ENCODE measurements around the gene TANC2. TPM values are rescaled to one million over a fixed set of nuclear protein-coding genes. Genes with fewer than 3 reads are reported as not detected.

TANC2 gene
- total RNA-seq, 1 experiment from 2014 or later: 53.2 TPM

- no peak for TF ChIP-seq REST (IDR thresholded peaks at IDR 0.05; ENCODE audit: low read depth)
- TF ChIP-seq YY1 (IDR thresholded peaks at IDR 0.05; ENCODE audit: extremely low read depth, insufficient replicate concordance, low read depth, low read length): no peak
- no peak for TF ChIP-seq SIN3A (IDR thresholded peaks at IDR 0.05; ENCODE audit: low read depth)
Observed at GRCh38 chr17:62925267-62925836, 40.7 kb upstream of the TANC2 start (continued).

DNA sequence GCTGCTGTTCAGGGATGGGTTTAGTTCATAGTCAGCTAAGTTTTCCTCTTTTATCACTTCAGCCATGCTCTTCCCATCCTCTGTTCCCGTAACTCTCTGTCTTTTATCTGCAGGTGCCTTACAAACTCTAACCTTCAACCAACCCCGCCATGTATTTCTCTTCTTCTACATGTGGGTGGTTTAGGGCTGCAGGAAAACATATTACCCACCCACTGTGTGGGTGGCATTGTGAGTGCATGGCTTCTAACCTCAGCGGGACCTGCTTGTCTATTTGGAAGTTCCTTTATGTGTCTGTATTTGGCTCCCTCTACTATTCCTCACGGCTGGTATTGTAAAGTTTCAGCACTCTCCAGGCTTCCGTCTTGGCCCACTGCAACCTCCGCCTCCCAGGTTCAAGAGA, 39.0 kb upstream of the TANC2 start:
- Histone ChIP-seq H3K9me2 (ENCODE audit: insufficient read depth) (no peaks in the 10 kb centered on the region), H3K4me1 (ENCODE audit: control insufficient read depth in 1 of 2, insufficient read depth in 2 of 2, low read length in 2 of 2) (no peaks in the 10 kb centered on the region), H3K9me3 (ENCODE audit: control insufficient read depth in 1 of 2, insufficient read depth in 1 of 2, low read depth in 1 of 2, low read length in 2 of 2) (no peaks in the 10 kb centered on the region), H3K79me2 (ENCODE audit: insufficient read depth, low read length) (no peaks in the 10 kb centered on the region), H3K9ac (ENCODE audit: low read length) (no peak overlapping the region), H4K20me1 (ENCODE audit: insufficient read depth) (no peaks in the 10 kb centered on the region), H3K27me3 (ENCODE audit: insufficient read depth, low read length) (no peaks in the 10 kb centered on the region), H2AFZ (ENCODE audit: low read depth, low read length, poor library complexity, severe bottlenecking) (no peak overlapping the region), H3K4me3 (replicated peaks in 1 of 2; ENCODE audit: low read depth in 1 of 2, low read length in 2 of 2) (no peak overlapping the region), H3K27ac (ENCODE audit: low read depth, low read length) (no peak overlapping the region), H3K36me3 (ENCODE audit: control insufficient read depth in 1 of 2, insufficient read depth in 2 of 2, low read length in 2 of 2) (no peaks in the 10 kb centered on the region), H3K4me2 (ENCODE audit: low read length) (no peak overlapping the region)
- DNase-seq (ENCODE audit: low read depth, low spot score) (no peak), ATAC-seq (no peak)
- intact Hi-C loops (cut with micrococcal nuclease): no loop called here
- ChIA-PET RAD21 (ENCODE audit: low non-redundant PET in 1 of 2, low total read pairs in 2 of 2, uncharacterized antibody in 2 of 2, unreplicated experiment in 2 of 2) (no interaction called here), POLR2A (no interaction called here), CTCF (no interaction called here)
- BruUV-seq (replicated peaks): no TSS peak
- TF ChIP-seq, protein P1, sequence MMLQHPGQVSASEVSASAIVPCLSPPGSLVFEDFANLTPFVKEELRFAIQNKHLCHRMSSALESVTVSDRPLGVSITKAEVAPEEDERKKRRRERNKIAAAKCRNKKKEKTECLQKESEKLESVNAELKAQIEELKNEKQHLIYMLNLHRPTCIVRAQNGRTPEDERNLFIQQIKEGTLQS (IDR thresholded peaks at IDR 0.05): no peak
- no peak for TF ChIP-seq CBX3 (IDR thresholded peaks at IDR 0.05; ENCODE audit: low read depth)
- TF ChIP-seq JUND (IDR thresholded peaks at IDR 0.05): no peak
- TF ChIP-seq MAX (IDR thresholded peaks at IDR 0.05): no peak
- no peak for TF ChIP-seq RAD21 (IDR thresholded peaks at IDR 0.05; ENCODE audit: low read depth)
- no peak for TF ChIP-seq YY1 (IDR thresholded peaks at IDR 0.05; ENCODE audit: extremely low read depth, insufficient replicate concordance, low read depth, low read length)
- TF ChIP-seq POLR2AphosphoS5 (IDR thresholded peaks at IDR 0.05; ENCODE audit: low read depth, low read length): no peak
- no peak for TF ChIP-seq EZH2phosphoT487 (IDR thresholded peaks at IDR 0.05; ENCODE audit: borderline replicate concordance)
- TF ChIP-seq TCF7L2 (IDR thresholded peaks at IDR 0.05; ENCODE audit: borderline replicate concordance, extremely low read depth, insufficient read depth, insufficient read length): no peak
- TF ChIP-seq CEBPB (IDR thresholded peaks at IDR 0.05; ENCODE audit: low read depth): no peak
- TF ChIP-seq EZH2 (IDR thresholded peaks at IDR 0.05): no peak

Data from HCT116 (cell line).